ENCODE results near the gene RBM33.

DNA sequence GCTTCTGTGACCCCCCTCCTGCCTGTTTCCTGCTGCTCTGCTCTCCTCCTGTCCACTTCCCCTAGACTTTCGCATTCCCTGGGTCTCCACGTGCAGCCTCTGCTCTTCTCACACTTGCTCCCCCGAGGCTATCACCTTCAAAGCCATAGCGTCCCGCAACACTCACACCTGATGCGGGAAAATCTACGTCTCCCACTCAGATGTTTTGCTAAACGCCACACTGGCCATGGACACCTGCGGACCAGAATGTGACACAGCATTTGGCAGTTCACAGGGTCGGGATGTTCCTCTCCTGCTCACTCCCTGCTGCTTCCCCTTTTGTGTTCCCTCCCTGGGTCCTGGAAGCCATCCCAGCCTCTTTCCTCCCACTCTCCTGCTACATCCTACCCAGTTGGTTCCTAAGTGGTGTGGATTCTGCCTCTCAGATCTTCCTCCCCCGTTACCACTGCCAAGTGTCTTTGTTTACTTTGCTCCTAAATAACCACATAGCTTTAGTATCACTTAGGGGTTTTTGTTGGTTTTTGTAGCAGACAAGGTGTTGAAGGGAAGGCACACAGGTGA is 33.7 kb upstream of the RBM33 start:
- no peak for TF ChIP-seq YY1 (IDR thresholded peaks at IDR 0.05; ENCODE audit: insufficient read depth, insufficient read length)
- TF ChIP-seq SUZ12 (IDR thresholded peaks at IDR 0.05; ENCODE audit: extremely low read depth, insufficient read depth, insufficient read length), result no peak
- TF ChIP-seq ZNF274 (IDR thresholded peaks at IDR 0.05; ENCODE audit: low read depth, low read length), result no peak

All from NT2/D1 (cell line).